HepG2 (cell line): ENCODE measurements around the gene SEMA5B. TPM values are rescaled to one million over a fixed set of nuclear protein-coding genes. Genes with fewer than 3 reads are reported as not detected.

ENCODE experiments used
- ATAC-seq: fragments of 200-7000 bp; cut with Tn5 transposase; 3 replicates; pipeline ENCODE4 v1.9.1; 2020; ENCODE audit warnings: mild to moderate bottlenecking, moderate library complexity
- BruUV-seq: library from RNA; stranded (reverse); fragments of 400-500 nt; replicated peaks from 2 replicates; lab custom pipeline; 2021; lab: Mats Ljungman, UMichigan
- CTCF ChIA-PET: fragments of 300-600 bp; formaldehyde crosslinking; extraction: SDS; loops from one replicate; lab custom pipeline; 2021; ENCODE audit warnings: low total read pairs, inconsistent platforms, low intra/inter-chr PET ratio; lab: Yijun Ruan, JAX
- POLR2A ChIA-PET: fragments of 350-600 bp; sonication (Branson Sonifier 250); formaldehyde crosslinking; loops from one replicate; lab custom pipeline; 2020; ENCODE audit warnings: antibody characterized with exemption, inconsistent platforms; lab: Yijun Ruan, JAX
- DNase-seq: peaks from one replicate; pipeline ENCODE4 v3.0.0-alpha.2; 2015; ENCODE audit warnings: low spot score
- FAIRE-seq: peaks from 3 replicates; lab custom pipeline; 2011; peaks lifted over from hg19 to GRCh38; lab: Jason Lieb, UNC
- H2AFZ ChIP-seq: one replicate; pipeline ENCODE4 v1.6.1; 2011; ENCODE audit warnings: low read length, inconsistent platforms
- H3K27ac ChIP-seq: fragments of 300-600 bp; 3 replicates; pipeline ENCODE4 v1.8.0; 2011; ENCODE audit warnings: mixed run types, mild to moderate bottlenecking, mixed read lengths, low read length, inconsistent platforms; ENCODE audit not compliant: insufficient read depth; ENCODE audit errors: extremely low read length
- H3K27me3 ChIP-seq, 2 experiments: fragments of 200-600 bp in 1 of 2; 2 replicates in 1 of 2; 3 replicates in 1 of 2; pipeline versions ENCODE4 v1.6.0 to v1.8.0; 2011; ENCODE audit warnings: low read length in 2 of 2, mild to moderate bottlenecking in 2 of 2, moderate library complexity in 2 of 2, inconsistent platforms in 1 of 2; ENCODE audit not compliant: insufficient read depth in 2 of 2, control insufficient read depth in 1 of 2
- H3K36me3 ChIP-seq, 2 experiments: fragments of 200-600 bp in 1 of 2; replicated peaks in 1 of 2; 2 replicates in 1 of 2; 3 replicates in 1 of 2; pipeline versions ENCODE4 v1.5.1 to v1.8.0; 2011; ENCODE audit warnings: low read length in 2 of 2, inconsistent platforms in 1 of 2; ENCODE audit not compliant: insufficient read depth in 2 of 2, control insufficient read depth in 1 of 2
- H3K4me1 ChIP-seq: 2 replicates; pipeline ENCODE4 v1.5.1; 2012; ENCODE audit warnings: low read length, inconsistent platforms; ENCODE audit not compliant: insufficient read depth
- H3K4me2 ChIP-seq: 2 replicates; pipeline ENCODE4 v1.6.0; 2011; ENCODE audit warnings: low read depth, low read length, inconsistent platforms
- H3K4me3 ChIP-seq, 3 experiments: fragments of 200-600 bp in 1 of 3; sonication (generic), shearing (Covaris generic) in 1 of 3; replicated peaks in 1 of 3; 2 replicates each; pipeline ENCODE4 v1.5.1; 2011 to 2016; ENCODE audit warnings: low read length in 3 of 3, inconsistent platforms in 2 of 3, low read depth in 2 of 3, mild to moderate bottlenecking in 2 of 3, control low read depth in 1 of 3, mixed read lengths in 1 of 3; ENCODE audit not compliant: insufficient read depth in 1 of 3
- H3K79me2 ChIP-seq: one replicate; pipeline ENCODE4 v1.6.1; 2011; ENCODE audit warnings: low read length, inconsistent platforms; ENCODE audit not compliant: insufficient read depth
- H3K9ac ChIP-seq: 2 replicates; pipeline ENCODE4 v1.6.0; 2011; ENCODE audit warnings: mild to moderate bottlenecking, low read depth, low read length, inconsistent platforms; ENCODE audit not compliant: insufficient read depth
- H3K9me3 ChIP-seq: 2 replicates; pipeline ENCODE4 v1.5.1; 2012; ENCODE audit warnings: mild to moderate bottlenecking, low read length
- H4K20me1 ChIP-seq: 2 replicates; pipeline ENCODE4 v1.6.0; 2011; ENCODE audit warnings: inconsistent platforms, mild to moderate bottlenecking, low read length, moderate library complexity; ENCODE audit not compliant: insufficient read depth
- CAMTA2 ChIP-seq: sonication (generic); formaldehyde crosslinking; IDR thresholded peaks from 2 replicates; pipeline ENCODE4 v1.4.0; 2020; ENCODE audit warnings: mild to moderate bottlenecking, missing genetic modification reagents, borderline replicate concordance
- GTF3A ChIP-seq: sonication (generic); formaldehyde crosslinking; conservative IDR thresholded peaks from 2 replicates; pipeline ENCODE4 v1.4.0; 2020; ENCODE audit warnings: mild to moderate bottlenecking, missing genetic modification reagents
- KLF16 ChIP-seq, 2 experiments: sonication (generic) in 1 of 2; formaldehyde crosslinking in 1 of 2; IDR thresholded peaks; 2 replicates each; pipeline versions ENCODE4 v1.6.1 to v1.8.0; 2016 to 2023; ENCODE audit warnings: missing genetic modification reagents in 2 of 2, missing compliant biosample characterization in 1 of 2
- SIX4 ChIP-seq: sonication (generic); formaldehyde crosslinking; IDR thresholded peaks from 2 replicates; pipeline ENCODE4 v1.4.0; 2020; ENCODE audit warnings: missing genetic modification reagents
- ZNF282 ChIP-seq: fragments of 450-650 bp; IDR thresholded peaks from 2 replicates; pipeline ENCODE4 v1.6.1; 2018; ENCODE audit not compliant: partially characterized antibody
- ZNF432 ChIP-seq: sonication (generic); formaldehyde crosslinking; IDR thresholded peaks from 2 replicates; pipeline ENCODE4 v1.5.0; 2020; ENCODE audit warnings: missing genetic modification reagents, mild to moderate bottlenecking, borderline replicate concordance
- ZNF879 ChIP-seq: sonication (generic); formaldehyde crosslinking; IDR thresholded peaks from 2 replicates; pipeline ENCODE4 v1.8.1; 2023; ENCODE audit warnings: missing genetic modification reagents
- WGBS: methylation state at CpG from one replicate; pipeline ENCODE4 v1.1.6; 2017; ENCODE audit warnings: low lambda C conversion rate; 5-methylcytosine and 5-hydroxymethylcytosine counted together
- in situ Hi-C: cut with HindIII; loops from 2 replicates; pipeline ENCODE4 v1.10.0; 2017; ENCODE audit warnings: low pct_unique_long_range_greater_than_20kb; ENCODE audit not compliant: extremely low pct_ligation_motif_present
- intact Hi-C: fragments of 100-400 bp; cut with micrococcal nuclease; formaldehyde crosslinking; loops from one replicate; pipeline ENCODE4 v1.10.0; 2022; ENCODE audit not compliant: unreplicated experiment
- polyA plus RNA-seq, 8 experiments: library from polyadenylated mRNA; depleted of rRNA in 3 of 8; stranded (reverse) in 7 of 8; unstranded in 1 of 8; fragments of >200 nt; fragmentation: Illumina TruSeq in 4 of 8; extraction: Trizol in 4 of 8; gene quantifications; 2 replicates each; pipeline versions ENCODE4 v1.2.1 to v1.2.3, GENCODE V29; 2011 to 2016; ENCODE audit warnings: low read depth in 4 of 8, missing spikeins in 1 of 8, mixed read lengths in 1 of 8; ENCODE audit not compliant: insufficient read depth in 1 of 8
- total RNA-seq, 5 experiments: library from RNA; depleted of rRNA; stranded (reverse); fragments of >200 nt; fragmentation: Illumina TruSeq; extraction: Trizol; gene quantifications; 2 replicates each; pipeline ENCODE4 v1.2.3, GENCODE V29; 2016; ENCODE audit warnings: low read depth in 1 of 5
- TF ChIP-seq, protein P1 (sequence below): sonication (generic); formaldehyde crosslinking; IDR thresholded peaks from 2 replicates; pipeline ENCODE4 v1.8.0; 2022; ENCODE audit warnings: low read depth, missing genetic modification reagents
- TF ChIP-seq, protein P2 (sequence below): sonication (generic); formaldehyde crosslinking; IDR thresholded peaks from 2 replicates; pipeline ENCODE4 v1.4.0; 2020; ENCODE audit warnings: mild to moderate bottlenecking, missing genetic modification reagents
- TF ChIP-seq, protein P3 (sequence below): sonication (generic); formaldehyde crosslinking; conservative IDR thresholded peaks from 2 replicates; pipeline ENCODE4 v1.8.0; 2022; ENCODE audit warnings: missing genetic modification reagents
- TF ChIP-seq, protein P4 (sequence below): sonication (generic); formaldehyde crosslinking; IDR thresholded peaks from one replicate; pipeline ENCODE4 v1.5.1; 2020; ENCODE audit warnings: mild to moderate bottlenecking, missing genetic modification reagents; ENCODE audit errors: not compliant biosample characterization

Gene SEMA5B
- total and polyA plus RNA-seq, 2 of the 13 experiments (the other 11 are each of a cell fraction or from before 2014, with no cell fraction given), result not detected

DNA sequence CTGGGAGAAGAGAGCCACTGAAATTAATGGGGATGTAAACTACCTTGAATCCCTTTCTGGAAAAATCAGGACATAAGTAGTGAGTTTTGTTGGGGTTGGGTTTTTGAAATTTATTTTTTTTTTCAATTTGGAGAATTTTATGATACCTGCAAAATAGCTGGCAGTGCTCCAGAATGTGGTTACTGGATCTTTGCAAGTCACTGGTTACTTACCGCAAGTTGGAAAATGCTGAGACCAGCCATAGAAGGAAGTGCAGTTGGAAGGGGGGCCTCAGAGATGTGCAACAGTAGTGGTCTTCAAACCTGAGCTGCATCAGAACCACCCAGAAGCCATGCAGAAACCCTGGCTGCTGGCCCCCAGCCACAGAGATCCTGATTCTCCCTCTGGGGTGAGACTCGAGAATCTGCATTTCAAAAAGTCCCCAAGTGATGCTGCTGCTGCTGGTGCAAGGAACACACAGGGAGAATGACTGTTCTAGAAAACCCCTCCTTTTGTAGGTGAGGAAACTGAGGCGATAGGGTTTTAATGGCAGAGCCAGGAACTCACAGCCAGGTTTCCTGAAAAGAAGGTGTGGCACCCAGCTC, 39.7 kb downstream of the SEMA5B start:
- TF ChIP-seq, protein P1, sequence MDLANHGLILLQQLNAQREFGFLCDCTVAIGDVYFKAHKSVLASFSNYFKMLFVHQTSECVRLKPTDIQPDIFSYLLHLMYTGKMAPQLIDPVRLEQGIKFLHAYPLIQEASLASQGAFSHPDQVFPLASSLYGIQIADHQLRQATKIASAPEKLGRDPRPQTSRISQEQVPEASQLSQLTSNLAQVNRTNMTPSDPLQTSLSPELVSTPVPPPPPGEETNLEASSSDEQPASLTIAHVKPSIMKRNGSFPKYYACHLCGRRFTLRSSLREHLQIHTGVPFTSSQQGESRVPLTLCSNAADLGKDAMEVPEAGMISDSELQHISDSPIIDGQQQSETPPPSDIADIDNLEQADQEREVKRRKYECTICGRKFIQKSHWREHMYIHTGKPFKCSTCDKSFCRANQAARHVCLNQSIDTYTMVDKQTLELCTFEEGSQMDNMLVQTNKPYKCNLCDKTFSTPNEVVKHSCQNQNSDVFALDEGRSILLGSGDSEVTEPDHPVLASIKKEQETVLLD (CRISPR knock-in tag), result no peak
- TF ChIP-seq, protein P2, sequence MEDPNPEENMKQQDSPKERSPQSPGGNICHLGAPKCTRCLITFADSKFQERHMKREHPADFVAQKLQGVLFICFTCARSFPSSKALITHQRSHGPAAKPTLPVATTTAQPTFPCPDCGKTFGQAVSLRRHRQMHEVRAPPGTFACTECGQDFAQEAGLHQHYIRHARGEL (CRISPR knock-in tag), result no peak
- TF ChIP-seq, protein P3, sequence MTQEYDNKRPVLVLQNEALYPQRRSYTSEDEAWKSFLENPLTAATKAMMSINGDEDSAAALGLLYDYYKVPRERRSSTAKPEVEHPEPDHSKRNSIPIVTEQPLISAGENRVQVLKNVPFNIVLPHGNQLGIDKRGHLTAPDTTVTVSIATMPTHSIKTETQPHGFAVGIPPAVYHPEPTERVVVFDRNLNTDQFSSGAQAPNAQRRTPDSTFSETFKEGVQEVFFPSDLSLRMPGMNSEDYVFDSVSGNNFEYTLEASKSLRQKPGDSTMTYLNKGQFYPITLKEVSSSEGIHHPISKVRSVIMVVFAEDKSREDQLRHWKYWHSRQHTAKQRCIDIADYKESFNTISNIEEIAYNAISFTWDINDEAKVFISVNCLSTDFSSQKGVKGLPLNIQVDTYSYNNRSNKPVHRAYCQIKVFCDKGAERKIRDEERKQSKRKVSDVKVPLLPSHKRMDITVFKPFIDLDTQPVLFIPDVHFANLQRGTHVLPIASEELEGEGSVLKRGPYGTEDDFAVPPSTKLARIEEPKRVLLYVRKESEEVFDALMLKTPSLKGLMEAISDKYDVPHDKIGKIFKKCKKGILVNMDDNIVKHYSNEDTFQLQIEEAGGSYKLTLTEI (CRISPR knock-in tag), result no peak
- TF ChIP-seq, protein P4, sequence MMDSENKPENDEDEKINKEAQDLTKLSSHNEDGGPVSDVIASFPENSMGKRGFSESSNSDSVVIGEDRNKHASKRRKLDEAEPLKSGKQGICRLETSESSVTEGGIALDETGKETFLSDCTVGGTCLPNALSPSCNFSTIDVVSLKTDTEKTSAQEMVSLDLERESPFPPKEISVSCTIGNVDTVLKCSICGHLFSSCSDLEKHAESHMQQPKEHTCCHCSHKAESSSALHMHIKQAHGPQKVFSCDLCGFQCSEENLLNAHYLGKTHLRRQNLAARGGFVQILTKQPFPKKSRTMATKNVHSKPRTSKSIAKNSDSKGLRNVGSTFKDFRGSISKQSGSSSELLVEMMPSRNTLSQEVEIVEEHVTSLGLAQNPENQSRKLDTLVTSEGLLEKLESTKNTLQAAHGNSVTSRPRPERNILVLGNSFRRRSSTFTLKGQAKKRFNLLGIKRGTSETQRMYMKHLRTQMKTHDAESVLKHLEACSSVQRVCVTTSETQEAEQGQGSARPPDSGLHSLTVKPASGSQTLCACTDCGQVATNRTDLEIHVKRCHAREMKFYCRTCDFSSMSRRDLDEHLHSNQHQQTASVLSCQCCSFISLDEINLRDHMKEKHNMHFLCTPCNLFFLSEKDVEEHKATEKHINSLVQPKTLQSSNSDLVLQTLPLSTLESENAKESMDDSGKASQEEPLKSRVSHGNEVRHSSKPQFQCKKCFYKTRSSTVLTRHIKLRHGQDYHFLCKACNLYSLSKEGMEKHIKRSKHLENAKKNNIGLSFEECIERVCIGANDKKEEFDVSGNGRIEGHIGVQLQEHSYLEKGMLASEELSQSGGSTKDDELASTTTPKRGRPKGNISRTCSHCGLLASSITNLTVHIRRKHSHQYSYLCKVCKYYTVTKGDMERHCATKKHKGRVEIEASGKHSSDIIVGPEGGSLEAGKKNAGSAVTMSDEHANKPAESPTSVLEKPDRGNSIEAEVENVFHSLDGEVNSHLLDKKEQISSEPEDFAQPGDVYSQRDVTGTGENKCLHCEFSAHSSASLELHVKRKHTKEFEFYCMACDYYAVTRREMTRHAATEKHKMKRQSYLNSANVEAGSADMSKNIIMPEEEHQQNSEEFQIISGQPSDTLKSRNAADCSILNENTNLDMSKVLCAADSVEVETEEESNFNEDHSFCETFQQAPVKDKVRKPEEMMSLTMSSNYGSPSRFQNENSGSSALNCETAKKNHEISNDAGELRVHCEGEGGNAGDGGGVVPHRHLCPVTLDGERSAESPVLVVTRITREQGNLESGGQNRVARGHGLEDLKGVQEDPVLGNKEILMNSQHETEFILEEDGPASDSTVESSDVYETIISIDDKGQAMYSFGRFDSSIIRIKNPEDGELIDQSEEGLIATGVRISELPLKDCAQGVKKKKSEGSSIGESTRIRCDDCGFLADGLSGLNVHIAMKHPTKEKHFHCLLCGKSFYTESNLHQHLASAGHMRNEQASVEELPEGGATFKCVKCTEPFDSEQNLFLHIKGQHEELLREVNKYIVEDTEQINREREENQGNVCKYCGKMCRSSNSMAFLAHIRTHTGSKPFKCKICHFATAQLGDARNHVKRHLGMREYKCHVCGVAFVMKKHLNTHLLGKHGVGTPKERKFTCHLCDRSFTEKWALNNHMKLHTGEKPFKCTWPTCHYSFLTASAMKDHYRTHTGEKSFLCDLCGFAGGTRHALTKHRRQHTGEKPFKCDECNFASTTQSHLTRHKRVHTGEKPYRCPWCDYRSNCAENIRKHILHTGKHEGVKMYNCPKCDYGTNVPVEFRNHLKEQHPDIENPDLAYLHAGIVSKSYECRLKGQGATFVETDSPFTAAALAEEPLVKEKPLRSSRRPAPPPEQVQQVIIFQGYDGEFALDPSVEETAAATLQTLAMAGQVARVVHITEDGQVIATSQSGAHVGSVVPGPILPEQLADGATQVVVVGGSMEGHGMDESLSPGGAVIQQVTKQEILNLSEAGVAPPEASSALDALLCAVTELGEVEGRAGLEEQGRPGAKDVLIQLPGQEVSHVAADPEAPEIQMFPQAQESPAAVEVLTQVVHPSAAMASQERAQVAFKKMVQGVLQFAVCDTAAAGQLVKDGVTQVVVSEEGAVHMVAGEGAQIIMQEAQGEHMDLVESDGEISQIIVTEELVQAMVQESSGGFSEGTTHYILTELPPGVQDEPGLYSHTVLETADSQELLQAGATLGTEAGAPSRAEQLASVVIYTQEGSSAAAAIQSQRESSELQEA (CRISPR knock-in tag), result no peak
- TF ChIP-seq GTF3A (CRISPR knock-in tag), result no peak
- no peak for TF ChIP-seq ZNF879 (CRISPR knock-in tag)
- no peak for TF ChIP-seq ZNF432
- TF ChIP-seq KLF16 (CRISPR knock-in tag; IDR thresholded peaks at IDR 0.05), result no peak
- TF ChIP-seq CAMTA2, result no peak
- no peak for TF ChIP-seq SIX4 (CRISPR knock-in tag)
- no peak for TF ChIP-seq ZNF282
- in situ Hi-C loops, result no loop called here
- Histone ChIP-seq H3K9ac (no peak overlapping the region), H3K9me3 (no peaks in the 10 kb centered on the region), H3K4me3 (no peak overlapping the region), H2AFZ (no peak overlapping the region), H4K20me1 (no peaks in the 10 kb centered on the region), H3K27me3 (peaks cover 7 to 49% of the 10 kb centered on the region in 2 experiments), H3K36me3 (no peaks in the 10 kb centered on the region), H3K79me2 (no peaks in the 10 kb centered on the region), H3K4me1 (no peaks in the 10 kb centered on the region), H3K4me2 (no peak overlapping the region), H3K27ac (no peak overlapping the region)
- ATAC-seq (no peak), DNase-seq (no peak), FAIRE-seq (no peak)
- intact Hi-C loops, result no loop called here
- WGBS, result 31% methylated on average over 3 of the region's 3 CpGs
- CTCF ChIA-PET, result no interaction called here
- no TSS peak for BruUV-seq
- POLR2A ChIA-PET, result no interaction called here
